ENCODE data around the gene KCNK10.

KCNK10 gene

DNA sequence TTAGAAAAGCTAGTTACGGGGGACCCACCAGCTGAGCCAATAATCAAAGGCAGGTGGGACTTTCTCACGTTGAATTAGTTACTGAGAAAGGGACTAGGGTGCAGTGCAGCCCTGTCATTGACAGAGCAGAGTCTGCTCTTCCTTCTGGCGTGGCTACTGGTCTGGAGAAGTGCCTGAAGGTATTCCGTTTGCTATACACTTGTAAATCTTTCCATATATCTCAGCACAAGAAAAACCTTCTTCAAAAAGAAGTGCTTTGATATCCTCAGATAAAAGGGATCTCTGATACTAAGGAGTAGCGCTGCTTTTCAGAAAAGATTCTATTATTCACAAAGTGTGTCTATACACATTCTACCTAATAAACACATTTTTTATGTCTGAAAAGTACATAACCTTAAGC lies 91.5 kb downstream of the KCNK10 start:
- TF ChIP-seq, protein P1, sequence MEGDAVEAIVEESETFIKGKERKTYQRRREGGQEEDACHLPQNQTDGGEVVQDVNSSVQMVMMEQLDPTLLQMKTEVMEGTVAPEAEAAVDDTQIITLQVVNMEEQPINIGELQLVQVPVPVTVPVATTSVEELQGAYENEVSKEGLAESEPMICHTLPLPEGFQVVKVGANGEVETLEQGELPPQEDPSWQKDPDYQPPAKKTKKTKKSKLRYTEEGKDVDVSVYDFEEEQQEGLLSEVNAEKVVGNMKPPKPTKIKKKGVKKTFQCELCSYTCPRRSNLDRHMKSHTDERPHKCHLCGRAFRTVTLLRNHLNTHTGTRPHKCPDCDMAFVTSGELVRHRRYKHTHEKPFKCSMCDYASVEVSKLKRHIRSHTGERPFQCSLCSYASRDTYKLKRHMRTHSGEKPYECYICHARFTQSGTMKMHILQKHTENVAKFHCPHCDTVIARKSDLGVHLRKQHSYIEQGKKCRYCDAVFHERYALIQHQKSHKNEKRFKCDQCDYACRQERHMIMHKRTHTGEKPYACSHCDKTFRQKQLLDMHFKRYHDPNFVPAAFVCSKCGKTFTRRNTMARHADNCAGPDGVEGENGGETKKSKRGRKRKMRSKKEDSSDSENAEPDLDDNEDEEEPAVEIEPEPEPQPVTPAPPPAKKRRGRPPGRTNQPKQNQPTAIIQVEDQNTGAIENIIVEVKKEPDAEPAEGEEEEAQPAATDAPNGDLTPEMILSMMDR (IDR thresholded peaks at IDR 0.05; ENCODE audit: control insufficient read depth, insufficient read depth, low read depth, low read length, missing control alignments), result no peak
- H3K4me3 ChIP-seq (ENCODE audit: control insufficient read depth, low read depth, low read length), result no peak overlapping the region

DNA sequence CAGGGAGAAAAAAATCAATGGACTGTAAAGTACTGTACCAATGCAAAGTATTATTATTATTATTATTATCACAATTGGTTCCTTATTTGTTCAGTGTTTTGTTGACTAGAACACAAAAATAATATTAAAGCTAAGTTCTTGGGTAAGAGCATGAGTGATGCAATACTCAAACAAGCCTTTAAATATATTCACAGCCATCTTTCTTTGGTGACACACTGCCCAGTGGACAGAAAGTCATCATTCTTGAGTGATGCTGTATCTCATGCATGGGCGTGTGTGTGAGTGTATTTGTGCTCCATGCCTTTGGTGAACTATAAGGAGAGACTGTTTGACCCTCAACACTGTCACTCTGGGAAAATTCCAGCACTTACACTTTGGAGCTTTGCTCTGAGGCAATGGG lies 93.6 kb downstream of the KCNK10 start:
- no peak for DNase-seq (ENCODE audit: low read depth)
- TF ChIP-seq, protein P1 (IDR thresholded peaks at IDR 0.05; ENCODE audit: control insufficient read depth, insufficient read depth, low read depth, low read length, missing control alignments), result no peak
- H3K4me3 ChIP-seq (ENCODE audit: control insufficient read depth, low read depth, low read length), result no peak overlapping the region

More for the DNA sequence above, 91.5 kb downstream of the KCNK10 start:
- no peak for DNase-seq (ENCODE audit: low read depth)

DNA sequence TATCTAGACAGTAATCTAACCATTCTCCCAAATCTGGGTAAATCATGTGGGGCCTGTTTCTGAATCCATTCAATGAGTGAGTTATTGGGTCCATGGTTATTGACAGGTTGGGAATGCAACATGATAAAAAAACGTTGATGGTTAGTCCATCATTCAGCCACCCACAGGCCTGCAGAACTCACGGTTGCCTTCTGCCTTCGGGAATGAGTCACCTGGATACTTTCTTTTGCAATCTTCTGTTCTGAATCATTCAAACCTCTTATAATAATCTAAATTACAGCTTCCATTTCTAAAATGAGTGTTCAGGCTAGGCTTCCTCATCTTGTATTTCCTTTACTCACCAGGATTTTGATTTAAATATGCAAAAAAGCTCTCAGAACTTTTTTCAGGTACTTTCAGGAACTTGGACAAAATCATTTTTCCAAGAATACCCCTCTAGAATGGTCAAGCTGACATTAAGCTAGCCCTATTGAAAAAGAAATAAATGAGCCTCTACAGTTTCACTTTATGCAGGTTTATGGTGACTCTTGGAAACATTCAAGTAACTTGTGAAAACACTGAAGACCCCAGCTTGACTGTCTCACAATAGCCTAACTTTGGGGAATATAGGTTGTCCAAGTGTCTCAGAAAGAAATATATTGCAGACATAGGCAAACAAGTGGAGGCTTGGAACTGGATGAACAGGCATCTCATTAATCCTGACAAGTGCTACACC lies 94.4 kb downstream of the KCNK10 start:
- no peak for DNase-seq (ENCODE audit: low read depth)
- TF ChIP-seq, protein P1 (IDR thresholded peaks at IDR 0.05; ENCODE audit: control insufficient read depth, insufficient read depth, low read depth, low read length, missing control alignments), result no peak

DNA sequence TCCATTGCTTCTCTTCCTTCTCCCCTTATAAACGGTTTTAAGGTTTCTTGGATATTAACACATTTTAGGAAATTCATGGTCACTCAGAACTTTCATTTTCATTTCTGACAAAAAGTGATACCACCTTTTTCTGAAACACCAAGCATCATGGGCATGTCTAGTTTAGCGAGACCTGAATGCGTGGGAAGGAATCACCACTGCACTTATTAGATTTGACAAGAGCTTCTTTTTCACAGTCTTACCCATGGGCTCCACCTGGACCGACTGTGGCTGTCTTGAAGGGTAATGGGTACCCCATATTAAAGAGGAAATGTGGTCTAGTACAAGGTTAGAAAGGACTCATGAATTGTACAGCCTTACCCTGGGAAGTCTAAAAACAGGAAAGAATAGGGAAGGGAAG lies 95.4 kb downstream of the KCNK10 start:
- H3K4me3 ChIP-seq (ENCODE audit: control insufficient read depth, low read depth, low read length), result no peak overlapping the region

More for the DNA sequence above, 94.4 kb downstream of the KCNK10 start:
- H3K4me3 ChIP-seq (ENCODE audit: control insufficient read depth, low read depth, low read length), result no peak overlapping the region

DNA sequence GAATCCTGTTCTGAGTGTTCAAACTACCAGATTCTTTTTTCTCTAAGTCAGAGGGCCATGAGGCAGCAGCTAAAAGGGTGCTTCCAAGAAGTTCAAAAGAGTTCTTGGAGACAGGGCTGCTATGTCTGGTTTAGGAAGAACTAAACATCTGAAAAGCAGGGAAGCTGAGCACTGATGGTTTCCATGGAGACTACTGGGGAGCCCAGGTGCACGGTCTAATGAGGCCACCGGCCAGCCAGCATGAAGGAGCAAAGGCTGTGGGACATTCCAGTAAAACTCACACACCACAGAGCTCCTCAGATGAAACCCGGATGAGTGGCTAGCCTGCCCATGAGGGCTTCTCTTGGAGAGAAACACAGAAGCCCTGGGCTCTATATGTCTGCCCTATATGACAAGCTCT lies 97.3 kb downstream of the KCNK10 start:
- DNase-seq (ENCODE audit: low read depth), result no peak
- TF ChIP-seq, protein P1 (IDR thresholded peaks at IDR 0.05; ENCODE audit: control insufficient read depth, insufficient read depth, low read depth, low read length, missing control alignments), result no peak
- H3K4me3 ChIP-seq (ENCODE audit: control insufficient read depth, low read depth, low read length), result no peak overlapping the region

More for the DNA sequence above, 95.4 kb downstream of the KCNK10 start:
- DNase-seq (ENCODE audit: low read depth), result no peak
- TF ChIP-seq, protein P1 (IDR thresholded peaks at IDR 0.05; ENCODE audit: control insufficient read depth, insufficient read depth, low read depth, low read length, missing control alignments), result no peak

DNA sequence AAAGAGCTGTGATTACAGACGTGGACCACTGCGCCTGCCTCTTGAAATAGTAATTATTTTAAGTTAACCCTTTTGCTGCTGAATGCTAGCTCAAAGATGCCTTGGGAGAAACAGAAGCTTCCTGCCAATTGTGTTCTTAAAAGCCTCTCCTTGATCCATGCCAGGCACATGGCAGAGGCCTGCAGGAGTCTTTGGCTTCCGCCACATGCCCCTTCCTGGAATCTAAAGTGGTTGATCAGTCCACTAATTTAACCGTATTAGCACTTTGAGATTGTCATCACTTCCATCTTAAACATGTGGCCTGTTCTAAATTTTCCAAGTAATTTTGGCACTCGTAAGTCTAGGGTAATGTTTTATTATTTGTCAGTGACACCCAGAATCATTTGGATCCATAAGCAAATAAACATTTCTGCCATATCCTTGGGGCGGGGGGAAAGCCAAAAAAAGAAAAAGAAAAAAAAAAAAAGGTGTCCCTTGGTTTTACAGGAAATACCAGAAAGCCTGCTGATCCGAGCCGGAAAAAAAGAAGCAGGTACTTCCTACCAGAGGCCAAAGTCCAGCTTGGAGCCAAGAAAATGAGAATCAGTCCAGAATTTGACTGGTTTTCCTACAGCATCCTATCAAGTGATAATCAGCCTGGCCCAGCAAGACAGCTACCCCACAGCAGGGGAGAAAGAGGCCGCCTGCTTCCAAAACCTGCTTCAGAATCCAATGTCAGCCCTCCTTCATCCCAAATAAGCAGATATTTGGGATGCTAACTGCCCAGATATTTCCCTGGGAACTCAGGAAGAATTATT lies 104.8 kb downstream of the KCNK10 start:
- TF ChIP-seq, protein P1 (IDR thresholded peaks at IDR 0.05; ENCODE audit: control insufficient read depth, insufficient read depth, low read depth, low read length, missing control alignments), result no peak
- no peak for DNase-seq (ENCODE audit: low read depth)
- H3K4me3 ChIP-seq (ENCODE audit: control insufficient read depth, low read depth, low read length), result no peak overlapping the region

Data from AG09309 (cell line).